Astrocyte of the hippocampus (primary cell): ENCODE data around the gene PAQR7.
A peak's percentile ranks its signal among the peaks of the same experiment; 100 is the strongest.

Experiments used
- DNase-seq: peaks from one replicate; pipeline ENCODE4 v3.0.0; 2011; ENCODE audit warnings: low read depth, low spot score

The PAQR7 gene

DNA sequence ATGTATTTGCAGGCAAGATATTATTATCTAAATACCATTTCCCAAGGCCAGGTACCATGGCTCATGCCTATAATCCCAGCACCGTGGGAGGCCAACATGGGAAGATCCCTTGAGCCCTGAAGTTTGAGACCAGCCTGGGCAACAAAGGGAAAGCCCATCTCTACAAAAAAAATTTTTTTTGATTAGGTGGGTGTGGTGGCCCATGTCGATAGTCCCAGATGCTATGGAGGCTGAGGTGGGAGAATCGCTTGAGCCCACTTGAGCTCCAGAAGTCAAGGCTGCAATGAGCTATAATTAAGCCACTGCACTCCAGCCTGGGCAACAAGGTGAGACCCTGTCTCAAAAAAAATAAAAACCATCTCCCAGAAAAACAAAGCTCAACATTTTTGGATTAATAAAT, 28.5 kb upstream of the PAQR7 start:
- DNase-seq = no peak

DNA sequence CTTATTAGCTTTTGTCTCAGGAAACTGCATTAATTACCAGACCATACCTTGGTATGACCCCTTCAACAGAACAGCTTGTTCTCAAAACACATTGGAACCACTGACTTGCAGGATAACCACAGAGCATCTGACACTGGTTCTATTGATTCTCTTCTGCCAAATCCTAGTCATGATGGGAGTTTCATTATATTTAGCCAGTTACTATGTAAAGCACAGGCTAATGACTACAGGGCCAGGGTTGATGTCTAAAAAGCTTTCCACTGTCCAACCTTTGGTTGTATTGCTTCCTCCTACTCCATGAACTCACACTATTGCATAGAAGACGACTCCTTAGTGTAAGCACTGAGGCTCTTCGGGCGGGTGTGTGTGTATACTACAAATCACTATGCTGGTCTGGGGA, 27.0 kb upstream of the PAQR7 start:
- DNase-seq = no peak

DNA sequence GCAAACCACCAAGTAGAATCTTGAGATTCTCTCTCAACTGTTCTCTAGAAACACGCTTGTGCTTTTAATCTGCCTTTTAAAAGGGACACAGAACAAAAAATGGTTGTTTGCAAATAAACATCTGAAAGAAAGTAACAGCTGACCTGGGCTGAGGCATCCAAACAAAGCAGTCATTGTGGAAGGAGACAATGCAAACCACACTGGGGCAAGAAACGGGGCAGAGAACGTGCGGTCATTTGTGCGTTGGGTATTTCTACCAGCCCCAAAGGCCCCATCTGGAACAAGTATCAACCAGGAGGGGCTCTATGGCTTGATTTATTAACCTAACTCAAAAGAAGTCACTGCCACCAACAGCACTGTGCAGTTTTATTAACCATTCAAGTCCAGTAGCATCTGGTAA, 24.7 kb upstream of the PAQR7 start:
- no peak for DNase-seq

DNA sequence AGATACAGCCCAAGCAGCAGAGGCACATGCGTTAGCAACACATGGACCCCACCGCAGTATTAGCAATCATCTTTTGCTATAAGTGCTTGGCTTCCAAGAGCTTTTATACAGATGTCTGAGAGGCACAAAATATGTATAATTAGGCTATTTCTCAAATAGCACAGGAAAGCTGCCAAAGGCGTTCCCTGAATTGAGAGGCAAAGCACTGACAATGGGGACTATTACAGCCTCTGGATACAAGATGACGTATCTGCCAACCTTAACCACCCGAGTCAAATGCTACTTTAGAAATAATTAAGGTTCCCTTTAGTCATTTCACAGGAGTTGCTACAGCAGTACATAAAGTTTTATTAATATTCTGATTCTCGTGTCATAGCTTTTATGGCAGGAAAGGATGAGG, 24.3 kb upstream of the PAQR7 start:
- DNase-seq = no peak

DNA sequence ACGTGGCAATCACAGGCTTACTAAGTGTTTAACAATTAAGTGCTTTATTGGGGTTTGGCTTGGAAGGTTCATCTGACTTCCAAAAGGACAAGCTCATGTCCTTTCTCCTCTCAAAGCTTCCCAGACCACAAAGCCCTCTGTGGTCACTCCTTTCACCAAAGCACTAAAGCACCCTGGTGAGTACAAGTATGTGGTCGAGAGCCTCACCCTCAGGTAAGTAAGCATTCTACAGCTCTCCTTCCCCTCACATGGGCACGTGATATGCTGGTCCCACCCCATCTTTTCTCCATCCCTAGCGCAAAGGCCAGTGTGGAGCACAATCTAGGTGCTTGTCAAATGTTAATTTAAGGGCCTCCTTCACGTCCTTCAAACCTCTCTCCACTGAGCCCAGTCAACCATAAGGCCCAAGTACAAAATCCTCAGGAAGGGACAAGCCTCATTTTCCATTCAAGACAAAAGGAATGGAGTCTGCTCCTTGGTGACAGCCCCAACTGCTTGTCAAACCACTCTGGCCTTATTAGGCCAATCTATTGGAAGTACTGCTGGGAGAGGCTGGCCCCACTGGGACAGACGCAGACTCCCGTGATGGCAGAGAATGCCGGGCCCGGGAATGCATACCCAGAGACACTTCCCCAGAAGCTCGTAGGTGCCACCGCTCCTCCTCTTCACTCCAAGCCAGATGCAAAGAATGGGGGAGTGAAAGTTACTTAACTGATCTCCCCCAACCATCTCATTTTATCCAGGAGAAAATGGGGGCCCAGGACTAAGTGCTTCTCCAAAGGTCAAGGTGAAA, 22.9 kb upstream of the PAQR7 start:
- no peak for DNase-seq

DNA sequence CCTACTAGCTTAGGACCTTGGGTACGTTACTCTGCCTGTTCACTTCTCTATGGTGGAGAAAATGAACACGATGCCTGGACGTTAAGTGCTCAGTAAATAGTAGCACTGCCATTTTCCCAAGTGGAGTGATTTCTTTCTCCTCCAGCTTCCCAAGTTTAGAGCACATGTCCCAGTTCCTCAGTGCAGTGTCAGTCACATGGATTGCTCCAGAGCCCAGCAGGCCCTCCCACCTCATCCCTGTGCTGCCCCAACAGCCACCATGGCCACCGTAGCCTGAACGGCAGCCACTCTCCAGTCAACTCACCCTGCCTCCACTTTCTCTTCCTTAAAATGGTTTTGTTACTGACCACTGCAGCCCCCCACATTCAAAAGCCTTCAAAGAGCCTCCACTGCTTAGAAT, 22.2 kb upstream of the PAQR7 start:
- DNase-seq = no peak

DNA sequence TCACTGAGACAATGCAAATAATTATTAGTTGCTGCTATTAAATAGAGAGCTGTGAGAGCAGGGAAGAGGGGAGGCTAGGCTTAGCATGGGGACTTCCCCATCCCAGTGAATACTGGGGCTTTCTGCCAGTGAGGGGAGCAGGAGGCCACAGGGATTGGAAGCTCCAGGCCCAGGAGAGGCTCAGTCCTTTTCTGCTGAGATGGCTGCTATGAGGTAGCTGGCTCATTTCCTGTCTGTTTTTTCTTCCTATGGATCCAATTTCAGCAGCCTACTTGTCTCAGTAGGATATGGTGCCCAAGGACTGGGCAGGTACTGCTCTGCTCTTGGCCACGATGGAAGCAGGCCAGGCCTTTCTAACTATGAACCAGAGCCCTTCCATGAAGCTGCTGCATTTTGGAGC, 20.8 kb upstream of the PAQR7 start:
- no peak for DNase-seq

DNA sequence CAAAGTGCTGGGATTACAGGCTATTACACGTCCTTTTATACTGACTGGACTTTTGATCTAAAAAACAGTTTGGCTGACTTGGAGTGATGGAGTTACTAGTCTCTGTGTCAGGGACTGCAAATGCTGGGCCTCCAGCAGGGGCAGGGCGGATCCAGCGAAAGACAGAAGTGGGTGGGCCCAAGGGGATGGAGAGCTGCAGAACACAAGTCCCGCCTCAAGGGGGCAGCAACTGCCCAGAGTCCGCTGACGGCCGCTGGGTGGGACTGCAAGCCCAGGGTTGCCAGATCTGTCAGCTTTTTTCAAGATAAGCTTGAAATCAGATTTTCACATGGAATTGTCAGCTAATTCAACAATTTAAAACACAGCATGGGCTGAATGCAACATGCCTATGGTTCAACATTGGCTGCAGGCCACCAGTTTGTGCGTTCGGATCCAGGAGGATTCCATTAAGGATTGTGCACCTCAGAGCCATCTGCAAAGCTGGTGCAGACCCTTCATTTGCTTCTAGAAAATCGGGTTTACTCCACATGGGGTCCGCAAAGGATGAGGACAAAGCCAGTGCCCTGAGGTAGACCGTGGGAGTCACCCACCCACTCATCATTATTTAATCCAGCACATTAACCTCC, 20.0 kb upstream of the PAQR7 start:
- peak; percentile 97 for DNase-seq

DNA sequence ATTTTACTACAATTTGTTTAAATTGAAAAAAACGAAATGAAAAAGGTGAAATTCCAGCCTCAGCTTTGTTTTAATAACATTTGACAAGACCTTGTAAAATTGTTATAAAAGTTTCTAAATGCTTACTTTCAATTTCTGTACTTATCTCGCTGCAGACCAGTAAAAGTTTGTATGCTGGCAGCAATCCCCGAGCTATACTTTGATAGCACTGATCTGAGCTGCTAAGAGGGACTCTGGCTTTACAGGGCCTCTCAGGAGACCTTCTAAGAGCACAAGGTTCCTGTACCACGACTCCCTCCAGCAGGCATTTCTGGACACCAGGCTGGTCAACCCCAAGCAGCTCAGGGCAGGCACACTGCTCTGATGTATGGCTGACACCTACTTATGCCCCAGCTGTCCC, 17.6 kb upstream of the PAQR7 start:
- DNase-seq = no peak

DNA sequence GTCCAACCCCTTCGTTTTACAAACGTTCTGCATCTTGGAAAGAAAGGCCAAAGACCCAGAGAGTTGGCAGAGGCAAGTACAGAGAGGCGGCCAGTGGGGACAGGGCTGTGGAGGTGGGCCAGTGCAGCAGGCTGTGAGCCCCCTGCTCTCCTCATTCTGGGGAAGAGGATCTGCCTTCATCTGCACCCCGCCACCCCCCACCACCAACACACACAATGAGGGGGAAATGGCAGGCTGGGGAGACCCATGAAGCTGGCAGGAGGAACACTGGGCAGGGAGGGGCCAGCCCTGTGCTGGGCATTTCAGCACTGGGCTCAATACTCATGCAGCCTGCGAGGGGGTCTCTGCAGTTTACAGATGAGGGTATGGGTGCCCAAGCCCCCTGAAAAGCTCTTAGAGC, 16.1 kb upstream of the PAQR7 start:
- DNase-seq = no peak

DNA sequence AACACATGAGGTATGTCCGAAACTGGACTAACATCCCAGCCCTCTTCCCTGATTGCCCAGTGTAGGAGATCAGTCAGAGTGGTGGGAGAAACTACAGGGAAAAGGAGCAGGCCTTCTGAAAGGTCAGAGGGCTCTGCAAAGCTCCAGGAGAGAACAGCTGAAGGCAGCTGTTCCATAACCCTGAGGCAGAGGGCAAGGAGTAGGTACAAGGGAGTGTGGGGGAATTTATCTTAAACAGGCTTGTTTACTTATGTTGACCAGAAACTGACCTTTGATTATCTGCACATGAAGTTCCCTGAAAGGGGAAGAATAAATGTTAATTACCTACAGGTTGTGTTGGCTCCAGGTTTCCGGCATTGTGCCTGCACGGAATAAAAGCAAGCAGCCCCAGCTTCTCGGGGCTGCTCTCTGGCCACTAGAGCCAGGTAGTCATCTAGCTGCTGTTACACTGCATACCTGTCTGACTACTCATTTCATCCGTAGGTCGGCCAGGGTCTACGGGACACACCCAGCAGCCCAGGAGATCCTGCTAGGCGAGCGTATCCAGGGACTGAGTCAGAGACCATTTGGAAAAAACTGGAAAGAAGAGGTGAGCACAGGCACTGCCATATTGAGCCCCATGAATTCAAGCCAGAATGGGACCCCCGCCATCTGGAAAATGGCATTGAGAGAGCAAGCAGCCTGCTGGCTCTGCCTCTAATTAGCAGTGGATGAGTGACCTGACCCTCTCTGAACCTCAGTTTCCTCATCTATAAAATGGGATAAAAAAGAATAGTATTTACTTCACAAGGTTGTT, 14.9 kb upstream of the PAQR7 start:
- DNase-seq = peak; percentile 73

DNA sequence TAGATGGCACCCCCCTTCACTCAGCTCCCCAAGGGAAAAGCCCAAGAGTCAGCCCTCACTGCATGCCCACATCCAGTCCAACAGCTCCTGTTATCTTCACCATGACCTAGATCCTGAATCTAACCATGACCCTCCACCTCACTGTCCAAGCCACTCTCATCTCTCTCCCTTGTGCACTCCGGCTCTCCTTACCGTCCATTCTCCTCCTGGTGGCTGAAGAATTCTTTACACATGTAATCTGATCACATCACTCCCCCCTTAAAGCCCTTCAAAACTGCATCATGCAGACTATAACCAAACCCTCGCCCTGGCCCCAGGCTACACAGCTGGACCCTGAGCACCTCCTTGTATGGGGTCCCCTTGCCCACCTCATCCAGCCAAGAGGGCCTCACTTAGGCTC, 14.0 kb upstream of the PAQR7 start:
- DNase-seq = no peak

DNA sequence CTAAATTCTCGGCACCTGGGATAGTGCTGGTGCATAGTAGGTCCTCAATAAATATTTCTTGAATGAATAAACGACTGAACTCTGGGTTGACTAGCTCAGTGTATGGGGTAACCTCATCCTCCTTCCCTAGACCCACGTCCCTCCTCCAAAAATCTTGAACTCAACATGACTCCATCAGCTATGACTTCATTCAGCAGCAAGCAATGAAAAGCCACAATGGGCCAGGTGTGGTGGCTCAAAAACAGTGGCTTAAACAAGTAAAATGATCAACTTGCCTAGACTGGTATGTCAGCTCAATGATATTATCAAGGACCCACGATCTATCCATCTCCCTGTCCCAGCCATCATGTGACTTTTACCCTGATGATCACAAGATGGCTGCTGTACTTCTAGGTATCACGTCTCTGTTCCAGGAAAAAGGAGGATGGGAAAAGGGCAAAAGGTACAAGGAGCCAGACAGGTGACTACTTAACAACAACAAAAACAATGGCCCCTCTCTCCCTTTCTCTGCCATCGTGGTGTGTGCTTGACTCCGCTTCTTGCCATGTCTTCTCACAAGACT, 13.0 kb upstream of the PAQR7 start:
- no peak for DNase-seq

DNA sequence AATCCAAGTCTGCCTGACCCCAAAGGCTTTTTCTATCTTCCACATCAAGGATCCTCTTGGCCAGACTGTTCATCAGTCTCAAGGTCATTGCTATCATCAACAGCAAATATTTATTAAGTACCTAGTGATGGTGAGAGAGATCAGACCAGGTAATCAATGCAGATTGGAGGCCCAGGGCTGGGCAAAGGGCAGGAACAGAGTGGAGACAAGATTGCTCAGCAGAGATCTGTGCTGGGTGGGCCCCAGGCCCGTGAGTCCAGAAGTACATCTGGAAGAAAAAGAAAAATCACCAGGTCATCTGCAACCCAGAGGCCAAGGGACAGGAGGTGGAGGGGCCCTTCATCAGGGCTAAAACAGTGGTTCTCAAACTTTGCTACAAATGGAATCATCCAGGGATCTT, 10.1 kb upstream of the PAQR7 start:
- DNase-seq = no peak

DNA sequence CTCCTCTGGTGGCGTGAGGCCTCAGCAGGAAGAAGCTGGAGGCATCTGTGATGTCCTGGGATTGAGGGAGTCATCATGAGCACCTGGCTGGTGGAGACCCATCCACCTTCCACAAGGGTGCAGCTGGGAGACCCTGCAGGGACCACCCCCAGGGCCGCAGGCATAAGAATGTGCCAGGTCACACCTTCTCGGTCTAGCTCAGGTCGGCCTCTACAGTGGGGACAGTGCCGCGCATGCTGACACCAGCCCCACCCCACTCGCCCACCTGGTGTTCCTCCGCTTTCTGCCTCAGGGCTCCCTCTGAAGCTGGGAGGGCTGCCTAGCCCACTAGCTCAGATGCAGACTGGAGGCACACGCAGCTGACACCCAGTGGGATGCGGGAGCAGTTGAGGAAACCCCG, 5.8 kb upstream of the PAQR7 start:
- no peak for DNase-seq

DNA sequence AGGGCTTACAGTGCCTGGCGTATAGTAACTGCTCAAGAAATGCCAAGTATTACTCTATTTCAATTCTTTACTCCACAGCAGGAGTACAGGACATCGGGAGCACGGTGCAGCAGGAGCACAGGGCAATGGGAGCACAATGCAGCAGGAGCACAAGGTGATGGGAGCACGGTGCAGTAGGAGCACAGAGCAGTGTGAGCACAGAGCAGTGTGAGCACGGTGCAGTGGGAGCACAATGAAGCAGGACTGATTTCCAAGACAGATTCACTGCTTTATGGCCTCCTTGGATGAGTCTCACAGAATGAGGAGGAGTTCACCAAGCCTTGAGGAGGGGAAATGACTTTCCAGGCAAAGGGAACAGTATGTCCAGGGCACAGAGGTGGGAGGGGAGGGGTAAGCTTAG, 5.0 kb upstream of the PAQR7 start:
- DNase-seq = no peak

DNA sequence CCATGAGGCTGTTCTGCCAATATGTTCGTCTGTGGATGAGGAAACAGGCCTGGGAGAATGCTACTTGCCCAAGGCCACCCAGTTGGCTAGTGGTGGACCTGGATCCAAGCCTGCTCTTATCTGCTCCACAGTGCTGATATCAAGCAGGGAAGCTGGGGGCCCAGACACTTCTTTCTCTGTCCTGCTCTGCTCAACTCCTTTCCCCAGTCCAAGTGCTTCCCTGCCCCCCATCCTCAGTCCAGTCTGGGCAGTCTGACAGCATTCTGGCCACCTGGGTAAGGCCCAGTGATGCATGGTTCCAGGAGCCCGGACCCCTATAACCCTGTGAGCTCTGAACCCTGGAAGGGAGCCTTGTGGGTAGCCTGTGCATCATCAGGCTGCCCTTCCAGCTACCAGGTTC, 4.2 kb upstream of the PAQR7 start:
- DNase-seq = peak; percentile 4

DNA sequence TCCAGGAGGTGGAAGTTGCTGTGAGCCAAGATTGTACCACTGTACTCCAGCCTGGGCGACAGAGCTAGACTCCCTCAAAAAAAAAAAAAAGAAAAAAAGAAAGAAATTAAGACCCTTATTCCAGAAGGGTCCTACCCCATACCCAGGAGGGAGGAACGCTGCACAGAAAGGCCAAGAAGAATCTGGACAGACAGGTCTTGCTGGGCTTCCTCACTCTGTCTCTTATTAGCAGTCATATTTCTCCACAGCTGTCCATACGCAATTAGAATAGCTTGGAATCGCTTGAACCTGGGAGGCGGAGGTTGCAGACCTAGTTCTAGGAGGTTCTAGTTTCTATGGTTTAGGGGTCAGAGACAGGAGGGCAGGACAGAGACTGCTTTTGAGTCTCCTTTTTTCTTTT, 3.2 kb upstream of the PAQR7 start:
- DNase-seq = no peak

DNA sequence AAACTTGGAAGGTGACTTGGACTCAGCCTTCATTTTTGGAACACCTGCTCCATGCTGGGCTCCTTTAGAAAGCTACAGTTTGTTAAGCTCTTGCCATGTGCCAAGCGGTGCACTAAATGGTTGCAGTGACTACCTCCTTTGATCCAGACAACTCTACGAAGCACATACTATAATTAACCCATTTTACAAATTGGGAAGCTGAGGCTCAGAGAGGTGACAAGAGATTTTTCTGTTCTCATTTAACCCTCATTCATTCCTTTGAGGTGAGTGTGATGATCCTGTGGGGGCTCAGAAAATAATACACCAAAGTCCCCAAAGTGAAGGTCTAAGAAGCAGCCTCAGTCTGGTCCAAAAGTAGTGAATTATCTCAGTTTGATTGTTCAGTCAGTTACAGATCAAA, 1.6 kb upstream of the PAQR7 start:
- DNase-seq = no peak

DNA sequence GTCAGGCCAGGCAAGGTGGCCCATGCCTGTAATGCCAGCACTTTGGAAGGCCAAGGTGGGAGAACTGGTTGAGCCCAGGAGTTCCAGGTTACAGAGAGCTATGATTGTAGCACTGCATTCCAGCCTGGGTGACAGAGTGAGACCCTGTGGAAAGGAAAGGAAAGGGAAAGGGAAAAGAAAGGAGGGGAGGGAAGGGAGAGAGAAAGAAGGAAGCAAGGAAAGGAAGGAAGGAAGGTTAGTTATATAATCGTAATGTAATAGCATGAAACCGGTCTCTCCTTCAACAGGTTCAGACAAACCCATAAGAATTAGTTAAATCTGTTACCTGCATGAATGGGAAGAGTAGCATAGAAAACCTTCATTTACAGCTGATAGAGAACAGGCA, 1.2 kb upstream of the PAQR7 start:
- no peak for DNase-seq

DNA sequence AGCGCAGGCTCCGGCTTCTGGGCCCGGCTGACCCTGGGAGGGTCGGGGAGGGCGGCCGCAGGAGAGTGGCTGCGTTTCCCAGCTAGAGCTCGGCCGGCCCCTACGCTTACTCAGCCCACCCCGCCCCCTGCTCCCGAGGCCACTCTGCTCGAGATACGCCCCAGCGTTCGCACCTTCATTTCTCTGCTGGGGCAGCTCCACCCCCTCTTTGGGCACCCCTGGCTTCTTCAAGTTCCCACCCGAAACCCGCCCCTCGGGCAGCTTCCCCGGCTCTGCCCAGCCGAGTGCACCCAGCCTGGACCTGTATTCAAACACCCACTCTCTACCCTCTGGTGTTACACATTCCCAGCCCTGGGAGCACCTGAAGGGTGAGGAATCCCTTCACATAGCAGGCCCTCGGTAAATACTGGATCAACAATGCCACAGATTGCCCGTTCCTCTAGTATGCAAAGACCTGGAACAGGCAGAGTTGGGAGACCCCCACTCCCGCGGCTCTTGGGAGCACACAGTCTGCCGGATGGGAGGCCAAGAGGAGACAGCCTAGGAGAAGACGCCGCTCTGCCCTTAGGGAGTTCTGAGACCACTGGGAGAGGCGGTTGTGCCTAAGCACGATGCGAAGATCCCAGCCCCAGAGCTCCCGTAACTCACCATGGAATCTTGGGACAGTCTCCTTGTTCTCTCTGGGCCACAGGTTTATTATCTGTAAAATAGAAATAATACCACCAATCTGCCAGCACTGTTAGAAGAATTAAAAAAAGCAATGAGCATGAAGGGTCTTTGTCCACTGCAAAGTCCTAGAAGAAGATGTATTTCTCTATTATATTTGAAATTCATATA, 566 bp upstream of the PAQR7 start:
- no peak for DNase-seq
